Measurements from ENCODE around the gene C1orf53.

Gene C1orf53

DNA sequence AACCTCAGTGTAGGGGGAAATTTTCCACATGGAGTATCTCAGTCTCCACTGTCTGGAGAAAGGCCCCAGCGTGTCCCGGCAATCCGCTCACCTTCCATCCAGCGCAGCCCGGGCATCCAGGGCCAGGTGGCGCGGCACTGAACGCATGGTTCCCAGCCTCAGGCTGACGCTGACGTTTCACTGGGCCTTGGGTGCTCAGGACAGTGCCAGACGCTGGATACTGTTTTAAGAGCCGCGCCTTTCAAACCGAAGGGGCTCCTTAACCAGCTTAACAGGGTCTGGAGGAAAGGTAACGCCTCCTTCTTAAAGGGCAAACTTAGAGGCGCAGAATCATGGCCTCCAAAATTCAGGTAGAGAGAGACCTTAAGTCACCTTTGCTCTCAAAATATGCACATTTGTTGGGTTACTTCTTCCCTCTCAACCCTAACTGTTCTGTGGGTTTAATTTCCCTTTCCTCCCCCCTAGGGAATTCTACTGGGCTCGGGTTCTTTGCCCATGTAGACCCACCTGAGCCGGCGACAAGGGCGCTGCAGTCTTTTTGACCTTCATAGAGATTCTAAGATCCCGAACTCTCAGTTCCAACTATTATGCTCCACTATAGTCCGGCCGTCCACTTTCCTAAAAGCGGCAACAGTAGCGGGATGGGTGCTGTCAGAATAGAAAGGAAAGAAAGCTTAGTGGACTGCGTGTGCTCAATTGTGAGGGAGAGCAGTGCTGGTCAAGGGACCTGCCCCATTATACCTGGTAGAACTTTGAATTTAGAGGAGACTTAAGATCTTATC, 11.3 kb downstream of the C1orf53 start:
- no peak for FAIRE-seq

DNA sequence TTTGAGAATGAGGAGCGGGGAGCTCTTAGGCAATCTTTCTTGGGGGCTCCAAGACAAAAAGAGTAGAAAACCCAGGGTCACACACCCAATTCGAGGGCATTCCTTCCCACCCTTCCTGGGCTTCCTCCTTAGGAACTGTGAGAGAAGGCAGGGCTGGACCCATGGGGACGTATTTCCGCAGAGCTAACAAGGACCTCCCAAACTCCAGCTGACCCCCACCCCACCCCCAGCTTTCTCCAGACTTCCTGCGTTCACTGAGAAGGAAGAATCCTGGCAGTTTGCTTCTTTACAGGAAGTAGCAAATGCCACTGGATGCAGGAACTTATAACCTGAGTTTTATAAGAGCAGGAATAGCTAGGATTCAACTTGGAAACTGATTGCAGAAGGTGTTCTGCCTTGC, 12.1 kb downstream of the C1orf53 start:
- no peak for FAIRE-seq
- no peak for DNase-seq (ENCODE audit: insufficient read length, low spot score)
- TF ChIP-seq, protein P1, sequence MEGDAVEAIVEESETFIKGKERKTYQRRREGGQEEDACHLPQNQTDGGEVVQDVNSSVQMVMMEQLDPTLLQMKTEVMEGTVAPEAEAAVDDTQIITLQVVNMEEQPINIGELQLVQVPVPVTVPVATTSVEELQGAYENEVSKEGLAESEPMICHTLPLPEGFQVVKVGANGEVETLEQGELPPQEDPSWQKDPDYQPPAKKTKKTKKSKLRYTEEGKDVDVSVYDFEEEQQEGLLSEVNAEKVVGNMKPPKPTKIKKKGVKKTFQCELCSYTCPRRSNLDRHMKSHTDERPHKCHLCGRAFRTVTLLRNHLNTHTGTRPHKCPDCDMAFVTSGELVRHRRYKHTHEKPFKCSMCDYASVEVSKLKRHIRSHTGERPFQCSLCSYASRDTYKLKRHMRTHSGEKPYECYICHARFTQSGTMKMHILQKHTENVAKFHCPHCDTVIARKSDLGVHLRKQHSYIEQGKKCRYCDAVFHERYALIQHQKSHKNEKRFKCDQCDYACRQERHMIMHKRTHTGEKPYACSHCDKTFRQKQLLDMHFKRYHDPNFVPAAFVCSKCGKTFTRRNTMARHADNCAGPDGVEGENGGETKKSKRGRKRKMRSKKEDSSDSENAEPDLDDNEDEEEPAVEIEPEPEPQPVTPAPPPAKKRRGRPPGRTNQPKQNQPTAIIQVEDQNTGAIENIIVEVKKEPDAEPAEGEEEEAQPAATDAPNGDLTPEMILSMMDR (IDR thresholded peaks at IDR 0.05; ENCODE audit: insufficient read depth, missing control alignments), result no peak

More for the DNA sequence above, 11.3 kb downstream of the C1orf53 start:
- TF ChIP-seq, protein P1 (IDR thresholded peaks at IDR 0.05; ENCODE audit: insufficient read depth, missing control alignments), result no peak
- no peak for DNase-seq (ENCODE audit: insufficient read length, low spot score)

DNA sequence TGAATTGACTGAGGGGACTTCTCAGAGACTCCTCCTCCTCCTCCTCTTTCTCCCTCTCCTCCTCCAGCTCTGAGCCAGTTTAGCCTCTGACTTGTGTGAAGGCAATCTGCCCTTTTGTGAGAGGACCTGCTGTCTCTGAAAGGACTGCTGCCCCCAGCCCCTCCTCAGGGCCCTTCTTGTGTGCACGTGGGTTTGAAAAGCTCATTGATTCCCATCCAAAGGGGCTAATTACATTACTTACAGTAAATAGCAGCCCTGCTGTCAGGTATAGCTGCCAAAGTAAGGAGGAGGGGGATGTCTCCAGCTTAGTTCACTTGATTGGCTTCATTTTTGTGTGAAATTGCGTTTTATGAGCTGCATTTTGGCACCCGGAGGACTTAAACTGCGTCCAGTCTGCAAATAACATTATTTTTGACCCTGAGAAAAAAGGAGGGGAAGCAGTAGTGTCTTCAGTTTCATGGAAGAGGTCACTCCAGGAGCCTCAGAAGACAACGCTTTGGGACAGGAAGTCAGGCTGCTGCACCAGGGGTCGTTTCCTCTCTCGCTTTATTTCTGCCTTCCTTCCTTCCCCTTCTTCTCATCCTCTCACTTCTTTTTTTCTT, 12.9 kb downstream of the C1orf53 start:
- no peak for FAIRE-seq
- TF ChIP-seq, protein P1 (IDR thresholded peaks at IDR 0.05; ENCODE audit: insufficient read depth, missing control alignments), result no peak
- no peak for DNase-seq (ENCODE audit: insufficient read length, low spot score)

DNA sequence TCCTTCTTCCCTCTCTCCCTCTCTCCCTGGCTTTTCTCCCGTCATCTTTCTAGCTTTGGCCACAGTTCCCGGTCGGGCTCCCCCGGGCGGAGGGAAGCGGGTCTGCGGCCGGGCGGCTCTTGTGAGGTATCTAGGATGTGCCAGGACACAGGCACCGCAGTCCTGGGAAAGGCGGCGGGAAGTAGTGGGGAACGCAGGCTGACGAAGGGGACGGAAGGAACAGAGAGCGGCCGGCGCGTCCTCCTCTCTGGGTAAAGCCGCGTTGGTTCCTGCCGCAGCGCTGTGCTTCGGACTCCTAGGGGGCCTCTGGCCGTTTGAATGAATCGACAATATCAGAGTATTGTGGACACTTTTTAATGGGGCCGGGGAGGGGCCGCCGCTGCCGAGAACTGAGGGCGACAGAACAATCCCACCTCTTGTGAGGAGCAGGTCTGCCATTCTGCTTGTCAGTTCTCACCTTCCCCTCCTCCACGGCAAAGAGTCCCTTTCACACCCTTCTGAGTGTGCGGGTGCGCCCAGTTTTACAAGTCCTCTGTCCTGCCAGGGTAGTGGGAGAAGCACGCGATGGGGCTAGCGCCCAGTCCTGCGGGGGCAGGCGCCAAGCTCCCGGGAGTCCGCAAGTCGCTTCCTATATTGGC, 13.6 kb downstream of the C1orf53 start:
- no peak for FAIRE-seq
- TF ChIP-seq, protein P1 (IDR thresholded peaks at IDR 0.05; ENCODE audit: insufficient read depth, missing control alignments), result peak; percentile 72
- peak; percentile 81 for DNase-seq (ENCODE audit: insufficient read length, low spot score)

DNA sequence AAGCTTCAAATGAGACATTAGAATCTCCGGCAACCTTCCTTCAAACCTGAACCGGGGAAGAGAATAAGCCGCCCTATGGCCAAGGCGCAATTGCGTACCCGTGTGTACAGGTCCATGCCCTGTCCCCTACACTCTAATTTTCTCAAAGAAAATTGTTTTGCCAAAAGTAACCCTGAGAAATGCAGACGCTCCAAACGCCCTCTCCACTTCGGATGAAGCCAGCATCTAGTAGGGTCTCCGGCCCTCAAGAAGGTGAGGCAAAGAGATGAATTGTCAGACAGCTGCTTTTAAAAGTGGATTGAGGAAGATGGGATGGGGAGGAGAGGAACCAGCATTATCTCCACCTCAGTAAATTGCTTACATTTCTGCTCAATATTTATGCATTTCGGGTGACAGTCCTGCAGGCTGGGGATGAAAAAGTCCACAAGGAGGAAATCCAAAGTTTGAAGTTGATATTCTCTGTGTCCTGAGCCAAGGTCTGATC, 14.1 kb downstream of the C1orf53 start:
- FAIRE-seq, result no peak
- DNase-seq (ENCODE audit: insufficient read length, low spot score), result no peak
- TF ChIP-seq, protein P1 (IDR thresholded peaks at IDR 0.05; ENCODE audit: insufficient read depth, missing control alignments), result no peak

DNA sequence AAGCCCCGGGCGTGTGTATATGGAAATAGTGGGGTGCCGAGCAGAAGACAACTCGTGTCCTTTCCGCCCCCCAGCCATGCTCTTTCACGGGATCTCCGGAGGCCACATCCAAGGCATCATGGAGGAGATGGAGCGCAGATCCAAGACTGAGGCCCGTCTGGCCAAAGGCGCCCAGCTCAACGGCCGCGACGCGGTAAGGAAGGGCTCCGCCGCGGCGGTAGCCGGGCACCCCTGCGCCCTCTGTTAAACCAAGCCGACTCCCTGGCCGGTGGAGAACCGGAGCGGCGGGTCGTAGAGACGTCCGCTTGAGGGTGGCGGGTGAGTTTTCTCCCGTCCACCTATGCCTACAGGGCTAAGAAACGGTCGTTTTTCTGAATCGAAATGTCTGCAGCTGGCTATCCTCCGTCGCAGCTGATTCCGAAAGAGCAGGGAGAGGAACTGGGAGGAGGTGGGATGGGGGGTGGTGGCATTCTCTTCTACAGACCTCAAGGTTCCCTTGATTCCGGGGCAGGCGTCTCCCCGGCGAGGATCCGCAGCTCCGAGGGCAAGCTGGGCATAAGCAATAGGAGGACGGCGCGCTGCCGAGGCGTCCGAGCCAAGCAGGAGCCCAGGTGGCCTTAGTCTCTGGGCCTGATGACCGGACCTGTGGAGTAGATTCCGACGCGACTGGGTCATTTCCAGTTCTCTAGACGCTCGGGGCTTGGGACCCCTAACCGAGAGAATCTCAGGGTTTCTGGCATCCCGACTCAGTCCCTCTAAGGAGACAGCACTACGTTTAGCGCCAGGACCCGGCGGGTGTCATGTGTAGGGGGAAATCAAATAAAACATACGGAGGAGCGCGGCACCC, 15.6 kb downstream of the C1orf53 start:
- FAIRE-seq (no peak), DNase-seq (ENCODE audit: insufficient read length, low spot score) (no peak)
- TF ChIP-seq, protein P1 (IDR thresholded peaks at IDR 0.05; ENCODE audit: insufficient read depth, missing control alignments), result no peak
